ENCODE data around the gene IRAK1BP1. TPM values are rescaled to one million over a fixed set of nuclear protein-coding genes. Genes with fewer than 3 reads are reported as not detected.

The IRAK1BP1 gene
- polyA plus RNA-seq, 3 donors from 2014 or later = 0.69 to 1.1 (median 0.77) TPM

Other genes starting within 250 kb of the IRAK1BP1 start
- 10 to 100 TPM in 1 of 3 donors, 1 to 10 TPM in 2; 4.1 to 12.8 (median 5.7) TPM for gene PHIP, start 210.7 kb downstream of the IRAK1BP1 start, polyA plus RNA-seq

Data from immature natural killer cell (primary cell).